HG02678 (cell line): ENCODE measurements around the gene PPP2CA.
"Not testable (repeated sequence)": the region's sequence is repeated elsewhere in the genome, so short reads cannot be mapped to it uniquely, and the experiment has no call there.

ENCODE experiments used
- ATAC-seq: cut with Tn5 transposase; IDR thresholded peaks from one replicate; pipeline ENCODE4 v1.9.1; 2021; ENCODE audit warnings: mild to moderate bottlenecking, moderate library complexity; ENCODE audit not compliant: unreplicated experiment

Gene PPP2CA

DNA sequence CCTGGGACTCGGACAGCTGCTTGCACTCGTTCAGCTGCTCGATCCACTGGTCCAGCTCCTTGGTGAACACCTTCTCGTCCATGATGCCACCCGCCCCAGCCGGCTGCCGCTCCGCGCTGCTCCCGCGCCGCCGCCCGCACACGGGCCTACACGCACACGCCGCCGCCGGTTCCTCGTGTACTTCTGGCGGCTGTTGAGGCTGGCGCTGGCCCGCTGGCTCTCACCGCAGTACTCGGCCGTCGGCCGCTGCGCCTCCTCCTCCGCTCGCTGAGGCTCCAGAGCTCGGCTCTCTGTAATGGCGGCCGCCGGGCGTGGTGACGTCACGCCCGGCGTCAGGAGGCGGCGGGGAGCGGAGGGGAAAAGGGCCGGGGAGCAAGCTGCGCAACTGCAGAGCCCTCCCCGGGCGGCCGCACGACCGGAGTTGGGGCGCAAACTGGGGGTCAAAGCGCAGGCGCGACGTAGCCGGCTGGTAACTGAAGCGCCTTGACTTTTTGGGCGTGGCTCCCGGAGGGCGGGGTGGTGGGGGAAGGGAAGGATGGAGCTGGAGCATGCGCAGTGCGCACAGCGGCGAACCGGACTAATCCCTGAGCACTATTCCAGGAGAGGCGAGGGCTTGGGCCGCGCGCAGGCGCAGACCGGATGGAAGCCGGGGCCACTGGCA, at the start of gene PPP2CA:
Gene PPP2CA (minus strand): TSS at position 294 of the 661 bp plus-strand sequence. CDS start 212 bp downstream, at position 82.
- peak; percentile 80 for ATAC-seq

DNA sequence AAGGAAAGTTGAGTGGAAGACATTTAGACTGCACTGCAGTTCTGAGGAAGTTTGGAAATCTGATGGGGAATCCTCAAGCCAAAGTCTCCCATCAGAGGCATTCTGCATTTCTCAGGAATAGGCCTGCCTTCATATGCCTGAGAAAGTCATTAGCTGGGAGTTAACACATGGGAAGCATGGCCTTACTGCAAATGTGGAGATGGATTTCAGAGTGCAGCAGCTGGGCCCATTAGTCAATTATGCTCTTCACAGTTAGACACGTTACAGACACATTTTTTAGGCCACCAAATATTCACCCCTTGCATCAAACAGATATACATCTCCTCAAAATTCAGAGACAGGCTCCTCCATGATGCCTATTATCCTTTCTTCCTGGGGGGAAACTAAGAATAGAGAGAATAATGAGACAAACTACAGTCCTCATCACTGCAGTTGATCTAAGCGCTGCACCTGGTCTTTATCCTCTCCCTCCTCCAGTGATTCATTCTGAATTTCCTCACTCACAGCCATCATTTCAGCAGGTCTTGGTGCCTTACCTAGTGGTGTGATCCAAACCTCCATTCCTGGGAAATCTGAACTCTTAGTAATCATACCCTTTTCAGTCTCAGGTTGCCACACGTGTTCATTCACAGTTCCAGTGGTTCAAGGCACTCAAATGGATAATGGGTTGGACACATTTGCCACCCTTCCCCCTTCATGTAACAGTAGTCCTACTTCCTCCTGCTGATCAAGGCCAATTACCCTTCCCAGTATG, 47.9 kb upstream of the PPP2CA start:
- no peak for ATAC-seq

DNA sequence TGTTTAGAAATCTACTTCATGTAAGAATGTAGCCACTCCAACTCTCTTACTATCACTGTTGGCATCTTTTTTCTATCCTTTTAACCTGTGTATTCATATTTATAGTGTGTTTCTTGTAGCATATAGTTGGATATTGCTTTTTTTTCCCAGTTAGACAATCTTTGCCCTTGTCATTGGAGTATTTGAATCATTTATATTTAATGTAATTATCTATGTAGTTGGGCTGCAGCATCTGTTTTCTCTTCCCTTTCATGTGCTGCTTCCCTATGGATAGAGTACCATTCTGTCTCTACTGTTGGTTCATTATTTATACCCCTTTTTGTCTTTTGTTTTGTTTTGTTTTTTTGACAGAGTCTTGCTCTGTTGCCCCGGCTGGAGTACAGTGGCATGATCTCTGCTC, 45.2 kb upstream of the PPP2CA start:
- no peak for ATAC-seq

DNA sequence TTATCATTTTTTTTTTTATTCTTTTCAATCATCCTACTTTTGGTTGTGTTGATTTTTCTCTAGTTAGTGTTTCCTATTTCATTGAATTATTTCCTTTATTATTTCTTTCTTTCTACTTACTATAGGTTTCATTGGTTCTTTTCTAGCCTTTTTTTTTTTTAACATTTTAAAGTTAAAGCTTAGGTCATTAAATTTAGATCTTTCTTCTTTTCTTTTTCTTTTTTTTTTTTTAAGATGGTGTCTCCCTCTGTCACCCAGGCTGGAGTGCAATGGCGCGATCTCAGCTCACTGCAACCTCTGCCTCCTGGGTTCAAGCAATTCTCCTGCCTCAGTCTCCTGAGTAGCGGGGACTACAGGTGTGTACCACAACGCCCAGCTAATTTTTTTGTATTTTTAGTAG, 43.0 kb upstream of the PPP2CA start:
- ATAC-seq, result no peak

DNA sequence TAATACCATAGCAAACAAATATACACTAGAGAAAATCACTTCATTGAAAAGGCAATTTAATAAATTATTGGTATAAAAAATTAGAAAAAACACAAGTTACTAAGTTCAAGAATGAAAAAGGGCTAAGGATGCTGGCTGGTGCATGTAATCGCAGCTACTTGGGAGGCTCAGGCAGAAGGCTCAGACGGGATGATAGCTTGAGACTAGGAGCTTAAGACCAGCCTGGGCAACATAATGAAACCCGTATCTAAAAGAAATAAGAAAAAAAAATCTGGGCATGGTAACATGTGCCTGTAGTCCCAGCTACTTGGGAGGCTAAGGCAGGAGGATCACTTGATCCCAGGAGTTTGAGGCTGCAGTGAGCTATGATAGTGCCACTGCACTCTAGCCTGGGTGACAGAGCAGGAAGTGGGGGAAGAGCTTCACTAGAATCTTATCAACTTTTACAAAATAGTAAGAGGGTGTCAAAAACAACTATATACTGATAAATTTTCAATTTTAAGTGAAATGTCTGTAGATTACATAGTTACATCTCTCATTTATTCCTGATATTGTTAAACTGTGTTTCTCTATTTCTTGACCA, 42.2 kb upstream of the PPP2CA start:
- ATAC-seq, result no peak

DNA sequence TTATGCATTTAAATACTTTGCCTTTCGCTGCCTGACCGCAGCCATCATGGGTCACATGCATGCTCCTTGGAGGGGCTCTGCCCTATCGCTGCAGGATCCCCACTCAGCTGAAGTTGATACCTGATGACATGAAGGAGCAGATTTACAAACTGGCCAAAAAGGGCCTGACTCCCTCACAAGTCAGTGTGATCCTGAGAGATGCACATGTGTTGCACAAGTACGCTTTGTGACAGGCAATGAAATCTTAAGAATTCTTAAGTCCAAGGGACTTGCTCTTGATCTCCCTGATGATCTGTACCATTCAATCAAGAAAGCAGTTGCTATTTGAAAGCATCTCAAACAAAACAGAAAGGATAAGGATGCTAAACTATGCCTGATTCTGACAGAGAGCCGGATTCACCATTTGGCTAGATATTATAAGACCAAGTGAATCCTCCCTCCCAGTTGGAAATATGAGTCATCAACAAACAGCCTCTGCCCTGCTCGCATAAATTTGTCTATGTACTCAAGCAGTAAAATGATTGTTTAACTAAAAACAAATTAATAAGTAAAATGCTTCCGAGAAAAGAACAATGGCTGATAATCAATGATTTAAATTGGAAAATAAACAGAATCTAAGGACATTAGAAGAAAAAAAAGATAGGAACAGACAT, 41.6 kb upstream of the PPP2CA start:
- no peak for ATAC-seq

DNA sequence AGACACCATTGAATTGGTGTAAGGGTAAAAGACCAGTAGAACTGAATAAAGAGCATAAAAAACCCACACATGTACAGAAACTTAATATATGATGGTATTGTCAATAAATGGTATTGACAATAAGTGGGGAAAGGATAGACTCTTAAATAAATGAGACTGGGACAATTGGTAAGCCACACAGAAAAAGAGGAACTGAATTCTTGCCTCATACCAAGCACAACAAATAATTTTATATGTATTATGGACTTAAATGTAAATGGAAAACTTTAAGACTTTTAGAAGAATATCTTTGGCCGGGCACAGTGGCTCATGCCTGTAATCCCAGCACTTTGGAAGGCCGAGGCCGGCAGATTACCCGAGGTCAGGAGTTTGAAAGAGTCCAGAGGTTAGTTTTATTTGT, 37.9 kb upstream of the PPP2CA start:
- ATAC-seq, result no peak

DNA sequence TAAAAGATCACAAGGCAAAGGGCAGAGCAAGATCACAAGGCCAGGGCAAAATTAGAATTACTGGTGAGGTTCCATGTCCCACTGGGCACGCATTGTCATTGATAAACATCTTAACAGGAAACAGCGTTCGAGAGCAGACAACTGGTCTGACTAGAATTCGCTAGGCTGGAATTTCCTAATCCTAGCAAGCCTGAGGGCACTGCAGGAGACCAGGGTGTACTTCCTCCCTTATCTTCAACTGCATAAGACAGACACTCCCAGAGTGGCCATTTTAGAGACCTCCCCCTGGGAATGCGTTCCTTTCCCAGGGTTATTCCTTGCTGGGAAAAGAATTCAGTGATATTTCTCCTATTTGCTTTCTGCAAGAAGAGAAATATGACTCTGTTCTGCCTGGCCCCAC, 36.8 kb upstream of the PPP2CA start:
- ATAC-seq, result not testable (repeated sequence)

DNA sequence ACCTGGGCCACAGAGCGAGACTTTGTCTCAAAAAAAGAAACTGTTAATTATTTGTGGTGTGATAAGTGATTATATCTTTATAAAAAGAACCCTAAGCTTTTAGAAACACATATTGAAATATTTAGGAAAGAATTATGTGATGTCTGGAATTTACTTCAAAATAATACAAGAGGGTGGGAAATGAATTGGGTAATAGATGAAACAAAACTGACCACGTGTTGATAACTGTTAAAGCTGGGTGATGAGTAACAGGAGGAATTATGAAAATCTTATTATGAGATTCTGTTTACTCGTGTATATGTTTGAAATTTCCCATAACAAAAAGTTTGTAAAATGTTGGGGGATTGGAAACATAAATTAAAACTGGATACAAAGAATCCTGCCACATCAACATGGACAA, 33.0 kb upstream of the PPP2CA start:
- ATAC-seq, result no peak

DNA sequence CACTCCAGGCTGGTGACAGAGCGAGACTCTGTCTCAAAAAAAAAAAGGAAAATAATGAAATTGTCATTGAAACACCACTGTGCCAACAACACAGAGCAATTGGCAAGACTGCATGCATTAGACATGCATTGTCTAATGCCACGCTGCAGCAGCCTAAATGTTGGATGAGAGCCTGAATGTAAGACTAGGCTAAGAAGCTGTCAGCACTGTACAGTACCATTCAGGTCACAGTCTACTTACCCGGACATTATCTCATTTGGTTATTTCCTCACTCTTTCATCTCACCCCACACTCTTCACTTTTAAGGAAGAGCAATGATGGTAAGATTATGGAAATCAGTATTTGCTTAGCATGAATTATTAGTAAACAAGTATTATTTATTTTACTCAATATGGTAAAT, 31.3 kb upstream of the PPP2CA start:
- no peak for ATAC-seq

DNA sequence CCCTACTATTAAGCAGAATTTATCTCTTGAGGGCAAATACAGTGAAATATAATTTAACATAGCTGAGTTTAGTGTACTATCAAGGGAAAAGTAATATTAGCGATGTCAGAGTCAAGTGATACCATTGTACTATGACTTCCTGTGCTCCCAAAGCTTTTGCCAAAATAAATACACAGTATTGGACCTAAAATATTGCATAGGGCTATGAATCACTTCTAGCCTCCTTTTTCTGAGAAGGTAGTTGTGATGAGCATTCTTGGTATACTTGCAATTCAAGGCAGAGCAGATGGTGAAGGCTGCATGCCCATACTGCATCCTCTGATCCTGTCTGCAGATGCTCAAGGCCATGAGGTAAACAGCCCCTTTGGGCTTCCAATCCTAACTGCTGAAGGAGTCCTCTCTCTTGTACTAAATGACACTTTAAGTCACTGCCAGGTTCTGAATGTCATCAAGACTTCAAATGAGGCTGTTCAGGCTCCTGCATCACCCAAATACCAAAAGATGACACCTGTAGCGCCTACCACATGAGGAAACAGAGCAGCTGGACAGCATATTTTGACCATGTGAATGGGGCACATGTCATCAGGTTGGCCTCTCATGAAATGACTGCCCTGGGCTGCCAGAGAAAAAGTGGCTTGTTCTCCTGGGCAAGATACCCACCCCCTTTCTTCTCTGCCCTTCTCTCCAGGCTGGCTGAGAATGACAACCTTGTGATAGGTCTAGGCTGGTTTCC, 29.7 kb upstream of the PPP2CA start:
- ATAC-seq, result no peak

DNA sequence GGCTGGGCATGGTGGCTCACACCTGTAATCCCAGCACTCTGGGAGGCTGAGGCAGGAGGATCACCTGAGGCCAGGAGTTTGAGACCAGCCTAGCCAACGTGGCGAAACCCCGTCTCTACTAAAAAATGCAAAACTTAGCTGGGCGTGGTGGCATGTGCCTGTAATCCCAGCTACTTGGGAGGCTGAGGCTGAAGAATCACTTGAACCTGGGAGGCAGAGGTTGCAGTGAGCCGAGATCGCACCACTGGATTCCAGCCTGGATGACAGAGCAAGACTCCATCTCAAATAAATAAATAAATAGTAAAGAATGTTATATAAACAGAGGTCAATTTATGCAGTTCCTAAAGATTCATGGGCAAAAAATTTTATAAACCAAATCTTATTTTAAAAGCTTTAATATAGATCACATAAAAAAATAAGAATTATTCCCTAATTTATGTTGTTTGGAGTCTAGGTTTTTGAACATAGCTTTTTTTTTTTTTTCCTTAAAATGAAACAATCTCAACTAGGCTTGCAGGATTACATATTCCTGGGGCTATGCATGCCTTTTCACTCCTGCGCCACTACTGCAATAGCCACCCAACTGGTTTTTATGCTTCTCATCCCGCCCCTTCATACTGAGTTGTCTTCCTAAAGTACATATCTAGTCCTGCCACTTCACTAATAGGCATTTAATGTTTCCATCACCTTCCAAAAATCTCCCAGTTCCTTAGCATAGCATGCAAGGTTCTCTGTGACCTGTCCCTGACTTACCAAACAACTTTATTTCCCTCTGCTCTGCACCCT, 27.7 kb upstream of the PPP2CA start:
- ATAC-seq, result not testable (repeated sequence)

DNA sequence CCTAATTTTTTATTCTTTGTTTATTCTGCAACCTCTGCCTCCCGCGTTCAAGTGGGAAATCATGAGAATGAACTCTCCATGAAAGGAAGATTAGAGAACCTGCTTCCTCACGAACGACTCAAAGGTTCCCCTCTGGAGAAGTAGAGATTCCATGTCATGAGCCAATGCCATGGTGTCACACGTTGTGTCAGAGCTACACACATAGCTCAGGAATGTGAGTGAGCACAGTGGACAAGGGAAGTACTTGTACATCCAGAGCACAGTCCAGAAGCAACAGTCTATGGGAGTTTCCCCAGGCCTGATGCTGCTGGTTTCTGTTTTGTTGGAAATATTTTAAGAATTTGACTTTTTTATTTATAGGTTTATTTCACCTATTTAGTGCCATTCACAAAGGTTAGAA, 26.8 kb upstream of the PPP2CA start:
- ATAC-seq, result no peak

DNA sequence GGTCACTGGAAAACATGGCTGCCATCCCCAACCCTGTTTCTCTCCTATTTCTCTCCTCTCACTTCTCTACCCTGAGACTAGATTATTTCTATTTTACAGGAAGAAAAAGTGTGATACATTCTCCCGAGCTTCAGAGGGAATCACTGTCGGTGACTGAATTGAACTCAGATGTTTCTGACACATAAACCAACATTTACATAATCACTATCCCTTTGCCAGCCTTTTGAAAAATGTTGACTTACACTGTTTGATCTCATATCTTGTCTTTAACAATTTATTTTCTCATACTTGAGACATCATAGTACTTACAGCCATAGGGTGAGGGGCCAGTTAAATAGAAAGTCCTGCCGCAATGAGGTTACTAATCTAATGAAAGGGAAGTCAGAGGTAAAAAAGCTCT, 25.1 kb upstream of the PPP2CA start:
- ATAC-seq, result no peak

DNA sequence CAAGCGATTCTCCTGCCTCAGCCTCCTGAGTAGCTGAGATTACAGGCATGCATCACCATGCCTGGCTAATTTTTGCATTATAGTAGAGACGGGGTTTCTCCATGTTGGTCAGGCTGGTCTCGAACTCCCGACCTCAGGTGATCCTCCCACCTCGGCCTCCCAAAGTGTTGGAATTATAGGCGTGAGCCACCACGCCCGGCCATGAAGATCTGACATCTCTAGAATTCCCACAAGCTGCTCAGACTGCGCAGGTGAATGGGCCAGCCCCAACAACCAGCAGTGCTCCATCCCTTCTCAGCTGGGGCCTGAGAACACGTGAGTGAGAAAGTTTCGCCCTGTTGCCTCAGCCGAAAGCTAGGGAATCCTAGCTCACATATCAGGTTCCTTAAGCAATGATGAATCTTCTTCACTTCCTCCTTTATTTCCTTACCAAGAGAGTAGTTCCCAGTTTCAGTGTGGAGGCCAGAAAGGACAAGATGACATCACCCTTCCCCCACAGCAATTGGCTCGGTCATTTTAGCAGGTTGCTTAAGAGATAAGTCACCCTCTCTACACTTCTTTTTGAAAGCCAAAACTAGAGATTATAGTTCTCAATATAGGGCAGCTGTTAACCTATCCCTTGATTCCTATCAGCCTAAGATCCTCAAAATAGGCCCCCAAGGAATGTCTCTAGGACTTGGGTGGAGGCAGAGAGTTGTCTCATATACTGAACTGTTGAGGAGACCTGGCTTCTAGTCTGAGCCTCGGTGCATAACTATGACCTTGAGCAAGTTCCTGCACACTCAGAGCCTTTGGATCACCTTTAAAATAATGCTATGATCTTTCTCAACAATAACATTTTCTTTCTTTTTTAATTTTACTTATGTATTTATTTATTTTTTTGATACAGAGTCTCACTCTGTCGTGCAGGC, 23.9 kb upstream of the PPP2CA start:
- ATAC-seq, result no peak

DNA sequence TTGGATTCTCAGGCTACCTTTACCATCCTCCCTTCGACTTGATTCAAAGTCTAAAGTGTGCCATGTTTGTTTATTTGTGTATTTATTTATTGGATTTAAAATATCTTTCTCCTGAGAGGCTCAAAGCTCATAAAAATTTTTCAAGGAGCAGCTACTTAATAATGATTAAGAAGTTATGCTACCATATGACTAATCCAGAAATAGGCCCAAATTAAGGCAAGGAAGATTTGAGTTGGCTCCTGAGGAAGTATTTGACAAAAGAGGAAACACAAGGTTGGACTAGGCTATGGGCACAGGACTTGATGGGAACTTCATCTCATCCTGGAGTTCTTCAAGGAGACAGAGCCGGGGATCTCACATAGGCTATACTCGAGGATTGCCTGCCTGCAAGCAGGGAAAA, 22.4 kb upstream of the PPP2CA start:
- ATAC-seq, result no peak

DNA sequence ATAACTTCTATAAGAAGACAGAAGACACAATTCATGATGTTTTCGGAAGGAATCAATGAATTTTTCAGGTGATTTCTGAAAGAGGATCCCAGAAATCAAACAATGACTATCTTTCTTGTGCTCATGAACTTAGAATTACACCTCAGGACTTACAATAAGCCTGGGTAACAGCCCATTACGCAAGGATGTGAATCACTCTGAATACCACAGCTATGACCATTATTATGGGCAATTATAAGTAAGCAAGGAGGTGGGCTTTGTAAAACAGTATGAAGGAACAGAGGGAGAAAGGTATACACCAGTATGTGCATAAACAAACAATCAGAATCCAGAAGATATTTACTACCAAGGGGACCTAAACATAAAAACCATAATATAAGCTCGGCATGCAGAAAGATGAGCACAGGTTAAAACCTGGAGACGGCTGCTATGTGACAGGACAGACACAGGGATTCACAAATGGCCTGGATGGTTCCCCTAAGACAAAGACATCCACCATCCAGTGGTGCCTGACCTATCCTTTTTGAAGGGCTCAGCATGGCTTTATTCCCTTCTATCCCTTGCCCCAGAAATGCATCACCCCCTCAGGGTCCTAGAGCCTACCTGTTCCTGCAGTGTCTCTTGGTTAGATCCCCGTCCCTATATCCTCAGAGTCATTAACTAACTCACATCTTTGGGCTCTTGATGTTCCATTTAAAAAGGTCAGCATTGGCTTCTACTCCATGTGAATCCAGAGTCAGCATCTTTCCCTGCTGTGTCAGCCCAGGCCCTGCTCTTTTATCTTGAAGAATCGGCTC, 21.8 kb upstream of the PPP2CA start:
- no peak for ATAC-seq

DNA sequence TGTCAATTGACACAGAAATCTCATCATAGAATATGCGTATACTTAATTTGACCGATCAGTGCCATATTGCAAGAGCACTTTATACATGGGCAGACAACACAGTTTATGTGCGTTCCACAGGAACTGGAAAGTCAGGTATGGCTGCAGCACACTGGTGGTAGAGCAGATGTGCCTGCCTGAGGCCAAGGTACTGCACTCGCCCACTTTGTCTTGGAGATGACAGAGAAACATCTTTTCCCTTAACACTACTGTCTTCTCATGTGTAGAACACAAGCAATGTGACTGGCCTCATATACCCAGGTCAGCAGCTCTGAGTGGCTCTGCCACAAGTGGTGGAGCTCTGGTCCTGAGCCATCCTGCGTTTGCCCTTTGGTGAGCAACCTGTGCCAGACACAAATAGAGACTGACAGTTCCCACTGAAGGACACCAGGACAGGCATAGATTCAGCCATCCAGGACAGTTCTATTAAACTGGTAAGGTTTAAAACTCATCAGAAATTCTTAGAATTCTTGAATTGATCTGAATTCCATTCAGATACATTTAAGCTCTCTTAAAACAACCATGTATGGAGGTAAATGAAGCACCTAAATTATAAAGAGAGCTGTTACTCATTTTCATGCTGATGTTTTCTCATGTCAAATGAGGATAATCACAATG, 21.0 kb upstream of the PPP2CA start:
- no peak for ATAC-seq
